Osteocyte (in vitro differentiated cells): ENCODE results near the gene SUDS3. TPM values are rescaled to one million over a fixed set of nuclear protein-coding genes. Genes with fewer than 3 reads are reported as not detected.
"Not testable (repeated sequence)": the region's sequence is repeated elsewhere in the genome, so short reads cannot be mapped to it uniquely, and the experiment has no call there.

ENCODE experiments used
- DNase-seq: peaks from one replicate; pipeline ENCODE4 v3.0.0; 2021; ENCODE audit warnings: mixed read lengths; ENCODE audit not compliant: unreplicated experiment; ENCODE audit errors: extremely low spot score
- H3K27ac Mint-ChIP-seq: one replicate; pipeline ENCODE4 v1.8.0; 2021; ENCODE audit warnings: mild to moderate bottlenecking, mixed read lengths; ENCODE audit not compliant: unreplicated experiment
- H3K27me3 Mint-ChIP-seq: one replicate; pipeline ENCODE4 v1.8.0; 2021; ENCODE audit warnings: mixed read lengths; ENCODE audit not compliant: unreplicated experiment
- H3K36me3 Mint-ChIP-seq: one replicate; pipeline ENCODE4 v1.8.0; 2021; ENCODE audit warnings: mixed read lengths; ENCODE audit not compliant: unreplicated experiment
- H3K4me1 Mint-ChIP-seq: one replicate; pipeline ENCODE4 v1.8.0; 2021; ENCODE audit warnings: mixed read lengths; ENCODE audit not compliant: unreplicated experiment
- H3K4me3 Mint-ChIP-seq: one replicate; pipeline ENCODE4 v1.8.0; 2021; ENCODE audit warnings: mild to moderate bottlenecking, moderate library complexity, mixed read lengths; ENCODE audit not compliant: unreplicated experiment
- H3K9me3 Mint-ChIP-seq: one replicate; pipeline ENCODE4 v1.8.0; 2021; ENCODE audit warnings: mixed read lengths; ENCODE audit not compliant: unreplicated experiment
- CTCF ChIP-seq: fragments of 200-600 bp; sonication (generic); IDR thresholded peaks from 2 replicates; pipeline ENCODE4 v1.5.0; 2021; ENCODE audit warnings: antibody characterized with exemption, mild to moderate bottlenecking, moderate library complexity
- total RNA-seq: library from RNA; stranded (reverse); gene quantifications from 2 replicates; pipeline ENCODE4 v1.2.1, GENCODE V29; 2021

SUDS3 gene
- total RNA-seq, 1 donor from 2014 or later: 33.5 TPM

GRCh38 chr12:118347916-118348315 lies 28.4 kb upstream of the SUDS3 start:
- Mint-ChIP-seq H3K27me3 (no peaks in the 10 kb centered on the region), H3K9me3 (no peaks in the 10 kb centered on the region), H3K36me3 (no peaks in the 10 kb centered on the region), H3K4me3 (no peak overlapping the region), H3K4me1 (peaks cover 3% of the 10 kb centered on the region), H3K27ac (no peak overlapping the region)
- DNase-seq: no peak
- TF ChIP-seq CTCF: no peak

- no peak overlapping the region for H3K4me3 Mint-ChIP-seq
Measured at GRCh38 chr12:118350908-118351559, 25.3 kb upstream of the SUDS3 start.

GRCh38 chr12:118353721-118354120 lies 22.6 kb upstream of the SUDS3 start:
- Mint-ChIP-seq H3K4me3 (no peak overlapping the region), H3K36me3 (no peaks in the 10 kb centered on the region), H3K27me3 (no peaks in the 10 kb centered on the region), H3K4me1 (peaks cover 39% of the 10 kb centered on the region), H3K27ac (no peak overlapping the region), H3K9me3 (no peaks in the 10 kb centered on the region)
- TF ChIP-seq CTCF: no peak
- DNase-seq: no peak

More at GRCh38 chr12:118350908-118351559, 25.3 kb upstream of the SUDS3 start:
- Mint-ChIP-seq H3K4me1 (peaks cover 13% of the 10 kb centered on the region), H3K9me3 (no peaks in the 10 kb centered on the region), H3K27ac (no peak overlapping the region), H3K27me3 (no peaks in the 10 kb centered on the region), H3K36me3 (no peaks in the 10 kb centered on the region)
- TF ChIP-seq CTCF: no peak
- DNase-seq: no peak

- H3K4me3 Mint-ChIP-seq, DNase-seq, H3K36me3 Mint-ChIP-seq, H3K9me3 Mint-ChIP-seq, H3K27ac Mint-ChIP-seq, H3K27me3 Mint-ChIP-seq: not testable (repeated sequence)
- peaks cover 47% of the 10 kb centered on the region for H3K4me1 Mint-ChIP-seq
Measured at GRCh38 chr12:118354503-118354902, 21.9 kb upstream of the SUDS3 start.

- Mint-ChIP-seq H3K27me3 (no peaks in the 10 kb centered on the region), H3K4me3 (no peak overlapping the region), H3K27ac (peak overlapping the region; percentile 88), H3K4me1 (peaks cover 51% of the 10 kb centered on the region), H3K9me3 (no peaks in the 10 kb centered on the region), H3K36me3 (no peaks in the 10 kb centered on the region)
- DNase-seq: no peak
- no peak for TF ChIP-seq CTCF
Measured at GRCh38 chr12:118354903-118355302, 21.5 kb upstream of the SUDS3 start.
